HG03066 (cell line): ENCODE data around the gene ERFL.
"Not testable (repeated sequence)": the region's sequence is repeated elsewhere in the genome, so short reads cannot be mapped to it uniquely, and the experiment has no call there.

ENCODE experiments used
- ATAC-seq: cut with Tn5 transposase; IDR thresholded peaks from one replicate; pipeline ENCODE4 v1.9.1; 2021; ENCODE audit warnings: low read depth; ENCODE audit not compliant: unreplicated experiment

ERFL gene

GRCh38 chr19:41879670-41880328 is 48.5 kb downstream of the ERFL start:
- no peak for ATAC-seq

DNA sequence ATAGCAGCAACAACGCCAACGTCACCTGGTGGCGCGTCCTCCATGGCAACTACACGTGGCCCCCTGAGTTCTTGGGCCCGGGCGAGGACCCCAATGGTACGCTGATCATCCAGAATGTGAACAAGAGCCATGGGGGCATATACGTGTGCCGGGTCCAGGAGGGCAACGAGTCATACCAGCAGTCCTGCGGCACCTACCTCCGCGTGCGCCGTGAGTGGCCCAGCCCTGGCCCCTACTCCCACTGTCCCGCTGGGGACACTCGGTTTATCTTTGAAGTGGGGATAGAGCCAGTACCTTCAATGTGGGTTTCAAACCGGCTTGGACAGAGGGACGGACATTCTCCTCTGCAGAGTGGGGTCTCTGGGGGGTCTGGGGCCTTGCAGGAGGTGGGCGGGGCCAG is 49.2 kb downstream of the ERFL start:
- ATAC-seq = no peak

GRCh38 chr19:41877916-41878905 is 50.0 kb downstream of the ERFL start:
- ATAC-seq = no peak

GRCh38 chr19:41876847-41877832 is 51.1 kb downstream of the ERFL start, which contains the start of gene CD79A:
CD79A (plus strand) TSS chr19:41877279; CDS start chr19:41877305, 26 bp downstream.
- ATAC-seq = peak; percentile 63

DNA sequence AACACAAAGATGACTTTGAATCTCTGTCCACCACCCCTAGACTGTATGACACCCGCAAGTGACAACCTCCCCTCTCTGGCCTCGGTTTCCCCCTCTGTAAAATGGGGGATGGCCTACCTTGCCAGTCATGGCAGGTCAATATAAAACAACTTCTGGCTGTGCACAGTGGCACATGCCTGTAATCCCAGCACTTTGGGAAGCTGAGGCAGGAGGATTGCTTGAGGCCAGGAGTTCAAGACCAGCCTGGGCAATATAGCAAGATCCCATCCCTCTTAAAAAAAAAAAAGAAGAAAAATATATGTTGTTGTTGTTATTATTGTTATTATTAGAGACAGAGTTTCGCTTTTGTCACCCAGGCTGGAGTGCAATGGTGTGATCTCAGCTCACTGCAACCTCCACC is 52.3 kb downstream of the ERFL start:
- not testable (repeated sequence) for ATAC-seq

DNA sequence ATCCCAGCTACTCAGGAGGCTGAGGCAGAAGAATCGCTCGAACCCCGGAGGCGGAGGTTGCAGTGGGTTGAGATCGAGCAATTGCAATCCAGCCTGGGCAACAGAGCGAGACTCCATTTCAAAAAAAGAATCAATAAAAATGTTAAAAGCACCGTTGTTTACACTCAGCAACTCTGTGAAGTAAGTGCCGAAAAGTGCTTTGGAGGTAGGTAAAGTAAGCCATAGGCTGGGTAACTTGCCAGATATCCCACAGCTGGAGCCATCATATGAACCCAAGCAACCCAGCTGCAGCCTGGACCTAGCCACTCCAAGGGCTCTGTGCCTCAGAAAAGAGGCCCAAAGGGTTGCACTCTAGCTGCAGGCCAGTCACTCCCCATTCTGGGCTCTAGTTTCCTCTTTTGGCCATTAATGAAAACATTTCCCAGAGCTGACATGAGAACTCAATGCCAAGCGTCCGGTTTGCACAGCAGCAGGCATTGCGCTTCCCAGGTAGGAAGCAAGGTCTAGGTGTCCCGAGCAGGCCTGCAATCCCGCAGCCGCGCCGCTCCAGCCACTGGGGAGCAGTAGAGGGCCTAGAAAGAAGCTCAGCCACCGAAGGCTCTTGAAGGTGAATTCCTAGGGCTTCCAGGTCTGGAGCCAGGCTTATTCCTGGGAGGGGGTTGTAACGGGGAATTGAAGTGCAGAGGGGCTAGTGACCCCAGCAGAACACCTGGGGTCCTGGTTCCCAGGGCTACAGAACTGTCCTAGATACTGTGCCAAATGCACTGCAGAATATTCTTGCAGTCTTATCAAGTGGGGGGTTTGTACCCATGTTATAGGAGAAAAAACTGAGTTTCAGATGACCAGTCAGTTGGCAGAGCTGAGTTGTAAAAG is 55.2 kb downstream of the ERFL start:
- ATAC-seq = no peak

GRCh38 chr19:41872384-41872774 is 55.9 kb downstream of the ERFL start:
- ATAC-seq = no peak

GRCh38 chr19:41871573-41872383 is 56.5 kb downstream of the ERFL start:
- no peak for ATAC-seq

GRCh38 chr19:41870401-41870873 is 57.8 kb downstream of the ERFL start:
- no peak for ATAC-seq

DNA sequence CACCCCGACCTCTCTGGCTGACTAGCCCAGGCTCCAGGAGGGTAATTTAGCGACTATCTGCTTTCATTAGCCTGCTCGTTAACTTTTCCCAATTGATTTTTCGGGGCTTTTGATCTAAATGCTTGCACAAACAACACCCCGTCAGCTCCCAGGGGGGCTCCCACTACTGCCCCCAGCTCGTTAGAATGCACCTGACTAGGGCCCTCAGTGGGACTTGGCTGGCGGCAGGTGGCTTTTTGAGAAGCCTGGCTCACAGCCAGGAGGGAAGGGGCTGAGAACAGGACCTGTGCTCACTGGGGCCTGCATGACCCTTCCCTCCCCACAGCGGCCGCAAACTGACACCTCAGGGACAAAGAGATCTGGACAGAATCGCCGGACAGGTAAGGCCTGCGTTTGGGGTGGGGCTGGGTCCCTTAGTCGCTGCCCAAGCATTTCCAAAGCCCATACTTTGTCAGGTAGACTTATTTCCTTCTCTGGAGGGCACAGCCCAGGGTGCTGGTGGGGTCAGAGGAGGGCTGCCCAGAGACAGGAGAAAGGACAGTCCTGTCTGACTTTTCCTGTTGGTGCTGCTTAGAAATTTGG is 58.8 kb downstream of the ERFL start:
- no peak for ATAC-seq

DNA sequence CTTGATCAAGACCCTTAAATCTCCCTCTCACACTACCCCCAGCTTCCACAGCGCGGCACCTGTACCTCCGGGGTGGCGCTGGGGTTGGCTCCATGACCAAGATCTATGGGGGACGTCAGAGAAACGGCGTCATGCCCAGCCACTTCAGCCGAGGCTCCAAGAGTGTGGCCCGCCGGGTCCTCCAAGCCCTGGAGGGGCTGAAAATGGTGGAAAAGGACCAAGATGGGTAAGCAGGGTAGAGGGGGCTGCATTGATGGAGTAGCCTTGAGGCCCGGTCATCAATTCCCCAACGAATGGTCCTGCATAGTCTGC is 59.3 kb downstream of the ERFL start:
- ATAC-seq = no peak

GRCh38 chr19:41868120-41868988 is 59.9 kb downstream of the ERFL start:
- no peak for ATAC-seq

DNA sequence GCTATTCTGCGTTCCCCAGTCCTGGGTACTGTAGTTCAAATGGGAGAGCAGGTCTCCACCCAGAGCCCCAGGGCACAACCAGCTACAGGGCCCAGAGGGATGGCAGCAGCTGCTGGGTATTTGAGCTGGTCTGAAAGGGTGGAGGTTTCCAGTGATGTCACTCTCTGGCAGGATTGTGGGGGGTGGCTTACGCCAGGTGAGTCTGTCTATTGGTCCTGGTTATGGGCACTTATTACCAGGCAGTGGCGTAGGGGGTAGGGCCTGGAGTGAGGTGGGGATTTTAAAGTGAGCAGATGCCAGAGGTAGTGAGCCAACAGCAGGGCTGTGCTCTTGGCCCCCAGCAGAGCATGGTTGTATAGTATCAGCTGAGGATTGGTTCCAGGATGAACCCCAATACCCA is 62.0 kb downstream of the ERFL start:
- ATAC-seq = no peak

GRCh38 chr19:41864374-41864773 is 63.9 kb downstream of the ERFL start:
- ATAC-seq = no peak

GRCh38 chr19:41863209-41863931 is 64.9 kb downstream of the ERFL start:
- ATAC-seq = no peak

DNA sequence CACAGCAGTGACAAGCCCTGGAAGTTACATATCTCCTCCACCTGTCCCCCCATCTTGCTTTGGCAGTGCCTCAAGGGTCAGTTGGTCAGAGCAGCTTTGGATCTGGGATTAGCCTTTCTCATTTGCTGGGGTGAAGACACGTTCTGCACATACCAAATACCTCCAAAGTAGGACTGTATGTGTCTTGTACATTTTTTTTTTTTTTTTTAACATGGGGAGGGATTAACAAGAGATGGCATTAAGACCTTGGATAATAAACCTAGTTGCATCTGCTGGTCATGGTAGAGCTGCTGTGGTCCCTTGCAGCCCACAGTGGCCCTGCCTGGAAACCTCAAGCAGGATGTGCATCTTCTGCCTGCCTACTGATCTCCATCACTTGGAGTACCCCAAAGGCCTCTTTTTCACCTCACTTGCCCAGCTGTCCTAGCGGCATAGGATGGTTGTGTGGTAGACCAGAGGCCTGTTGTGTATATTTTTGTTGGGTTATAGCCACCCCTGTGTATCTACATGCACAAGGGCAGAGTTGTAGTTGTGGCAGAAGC is 65.7 kb downstream of the ERFL start:
- no peak for ATAC-seq

DNA sequence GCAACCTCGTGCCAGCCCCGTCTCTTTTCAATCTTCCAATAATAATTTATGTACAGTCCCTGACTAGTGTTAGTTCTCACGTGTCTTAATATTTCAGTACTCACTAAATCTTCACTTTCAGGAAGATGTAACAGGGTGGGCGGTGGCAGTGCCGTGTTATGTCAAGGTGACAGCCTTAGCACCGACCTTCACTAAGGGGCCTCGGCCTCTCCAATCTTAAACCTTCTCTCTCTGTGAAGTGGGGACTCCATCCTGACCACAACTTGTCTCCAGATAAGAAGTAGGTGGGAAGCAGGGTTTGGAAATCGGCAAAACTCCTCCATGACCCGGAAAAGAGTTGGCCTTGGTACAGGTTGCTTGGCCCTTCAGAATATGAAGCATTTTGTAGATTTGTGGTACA is 66.4 kb downstream of the ERFL start:
- no peak for ATAC-seq
